ENCODE measurements around the gene LRP4.

Gene LRP4

GRCh38 chr11:46856605-46857343 is 61.6 kb downstream of the LRP4 start:
- Histone ChIP-seq H3K36me3 (ENCODE audit: control insufficient read depth in 2 of 2, insufficient read depth in 2 of 2, low read length in 2 of 2) (peaks cover 6 to 11% of the 10 kb centered on the region in 2 donors), H3K9ac (ENCODE audit: low read depth in 1 of 2, low read length in 2 of 2) (no peak overlapping the region), H3K27me3 (ENCODE audit: control insufficient read depth in 2 of 2, insufficient read depth in 2 of 2, low read length in 2 of 2) (no peaks in the 10 kb centered on the region), H3K4me3 (ENCODE audit: low read length in 2 of 2) (no peak overlapping the region), H3K4me1 (ENCODE audit: control insufficient read depth in 2 of 2, insufficient read depth in 2 of 2, low read length in 2 of 2) (no peaks in the 10 kb centered on the region), H3K9me3 (ENCODE audit: control insufficient read depth in 2 of 2, low read length in 2 of 2) (no peaks in the 10 kb centered on the region), H3K27ac (ENCODE audit: low read depth in 2 of 2, low read length in 2 of 2) (peak overlapping the region in 1 of 2 donors; percentile 23)

DNA sequence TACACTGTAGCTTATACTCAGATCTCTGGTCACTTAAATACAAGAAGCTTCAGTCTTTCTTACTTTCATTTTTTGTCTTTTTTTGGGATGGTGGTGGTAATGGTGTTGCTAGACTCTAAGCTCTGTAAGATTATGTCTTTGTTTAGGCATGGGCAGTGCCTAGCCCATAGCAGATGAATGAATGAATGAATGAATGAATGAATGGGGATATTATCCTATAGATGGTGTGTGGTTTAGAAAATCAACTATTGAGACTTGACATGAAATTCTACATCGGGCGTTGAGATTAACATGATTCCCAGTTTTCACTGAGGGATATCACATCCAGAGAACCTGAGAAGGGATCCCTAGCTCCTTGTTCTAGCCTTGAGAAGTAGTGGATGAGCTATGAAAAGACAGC is 62.5 kb downstream of the LRP4 start:
- Histone ChIP-seq H3K27me3 (ENCODE audit: control insufficient read depth in 2 of 2, insufficient read depth in 2 of 2, low read length in 2 of 2) (no peaks in the 10 kb centered on the region), H3K4me1 (ENCODE audit: control insufficient read depth in 2 of 2, insufficient read depth in 2 of 2, low read length in 2 of 2) (no peaks in the 10 kb centered on the region), H3K36me3 (ENCODE audit: control insufficient read depth in 2 of 2, insufficient read depth in 2 of 2, low read length in 2 of 2) (peaks cover 6 to 11% of the 10 kb centered on the region in 2 donors), H3K9ac (ENCODE audit: low read depth in 1 of 2, low read length in 2 of 2) (no peak overlapping the region), H3K9me3 (ENCODE audit: control insufficient read depth in 2 of 2, low read length in 2 of 2) (no peaks in the 10 kb centered on the region), H3K4me3 (ENCODE audit: low read length in 2 of 2) (no peak overlapping the region), H3K27ac (ENCODE audit: low read depth in 2 of 2, low read length in 2 of 2) (no peak overlapping the region)

GRCh38 chr11:46855167-46855566 is 63.2 kb downstream of the LRP4 start:
- no peaks in the 10 kb centered on the region for H3K27me3 ChIP-seq (ENCODE audit: control insufficient read depth in 2 of 2, insufficient read depth in 2 of 2, low read length in 2 of 2)
- no peak overlapping the region for H3K27ac ChIP-seq (ENCODE audit: low read depth in 2 of 2, low read length in 2 of 2)
- no peaks in the 10 kb centered on the region for H3K9me3 ChIP-seq (ENCODE audit: control insufficient read depth in 2 of 2, low read length in 2 of 2)
- H3K4me1 ChIP-seq (ENCODE audit: control insufficient read depth in 2 of 2, insufficient read depth in 2 of 2, low read length in 2 of 2), result no peaks in the 10 kb centered on the region
- no peak overlapping the region for H3K4me3 ChIP-seq (ENCODE audit: low read length in 2 of 2)
- H3K36me3 ChIP-seq (ENCODE audit: control insufficient read depth in 2 of 2, insufficient read depth in 2 of 2, low read length in 2 of 2), result peaks cover 6 to 11% of the 10 kb centered on the region in 2 donors
- H3K9ac ChIP-seq (ENCODE audit: low read depth in 1 of 2, low read length in 2 of 2), result no peak overlapping the region

- H3K36me3 ChIP-seq (ENCODE audit: control insufficient read depth in 2 of 2, insufficient read depth in 2 of 2, low read length in 2 of 2), result peaks cover 0 to 2% of the 10 kb centered on the region in 2 donors
- H3K27me3 ChIP-seq (ENCODE audit: control insufficient read depth in 2 of 2, insufficient read depth in 2 of 2, low read length in 2 of 2), result no peaks in the 10 kb centered on the region
Observed at GRCh38 chr11:46850829-46851380, 67.4 kb downstream of the LRP4 start.

GRCh38 chr11:46849631-46850030 is 68.7 kb downstream of the LRP4 start:
- Histone ChIP-seq H3K36me3 (ENCODE audit: control insufficient read depth in 2 of 2, insufficient read depth in 2 of 2, low read length in 2 of 2) (no peaks in the 10 kb centered on the region), H3K9me3 (ENCODE audit: control insufficient read depth in 2 of 2, low read length in 2 of 2) (no peaks in the 10 kb centered on the region), H3K27ac (ENCODE audit: low read depth in 2 of 2, low read length in 2 of 2) (no peak overlapping the region), H3K9ac (ENCODE audit: low read depth in 1 of 2, low read length in 2 of 2) (no peak overlapping the region), H3K4me1 (ENCODE audit: control insufficient read depth in 2 of 2, insufficient read depth in 2 of 2, low read length in 2 of 2) (peaks cover 1 to 9% of the 10 kb centered on the region in 2 donors), H3K27me3 (ENCODE audit: control insufficient read depth in 2 of 2, insufficient read depth in 2 of 2, low read length in 2 of 2) (no peaks in the 10 kb centered on the region), H3K4me3 (ENCODE audit: low read length in 2 of 2) (no peak overlapping the region)

More at GRCh38 chr11:46850829-46851380, 67.4 kb downstream of the LRP4 start:
- H3K27ac ChIP-seq (ENCODE audit: low read depth in 2 of 2, low read length in 2 of 2), result no peak overlapping the region
- H3K4me3 ChIP-seq (ENCODE audit: low read length in 2 of 2), result no peak overlapping the region
- H3K9ac ChIP-seq (ENCODE audit: low read depth in 1 of 2, low read length in 2 of 2), result no peak overlapping the region
- H3K9me3 ChIP-seq (ENCODE audit: control insufficient read depth in 2 of 2, low read length in 2 of 2), result no peaks in the 10 kb centered on the region
- H3K4me1 ChIP-seq (ENCODE audit: control insufficient read depth in 2 of 2, insufficient read depth in 2 of 2, low read length in 2 of 2), result no peaks in the 10 kb centered on the region

GRCh38 chr11:46846510-46846830 is 71.9 kb downstream of the LRP4 start:
- H3K27ac ChIP-seq (ENCODE audit: low read depth in 2 of 2, low read length in 2 of 2), result no peak overlapping the region
- peaks cover 4 to 9% of the 10 kb centered on the region in 2 donors for H3K4me1 ChIP-seq (ENCODE audit: control insufficient read depth in 2 of 2, insufficient read depth in 2 of 2, low read length in 2 of 2)
- H3K9me3 ChIP-seq (ENCODE audit: control insufficient read depth in 2 of 2, low read length in 2 of 2), result no peaks in the 10 kb centered on the region
- H3K27me3 ChIP-seq (ENCODE audit: control insufficient read depth in 2 of 2, insufficient read depth in 2 of 2, low read length in 2 of 2), result no peaks in the 10 kb centered on the region
- H3K9ac ChIP-seq (ENCODE audit: low read depth in 1 of 2, low read length in 2 of 2), result peak overlapping the region; percentile 72 to 74
- no peaks in the 10 kb centered on the region for H3K36me3 ChIP-seq (ENCODE audit: control insufficient read depth in 2 of 2, insufficient read depth in 2 of 2, low read length in 2 of 2)
- peak overlapping the region; percentile 79 to 92 for H3K4me3 ChIP-seq (ENCODE audit: low read length in 2 of 2)

- Histone ChIP-seq H3K27ac (ENCODE audit: low read depth in 2 of 2, low read length in 2 of 2) (peak within 1 kb of the TSS; percentile 82 to 85), H3K4me1 (ENCODE audit: control insufficient read depth in 2 of 2, insufficient read depth in 2 of 2, low read length in 2 of 2) (peaks cover 4 to 9% of the 10 kb centered on the region in 2 donors), H3K9me3 (ENCODE audit: control insufficient read depth in 2 of 2, low read length in 2 of 2) (no peaks in the 10 kb centered on the region), H3K27me3 (ENCODE audit: control insufficient read depth in 2 of 2, insufficient read depth in 2 of 2, low read length in 2 of 2) (no peaks in the 10 kb centered on the region), H3K9ac (ENCODE audit: low read depth in 1 of 2, low read length in 2 of 2) (peak within 1 kb of the TSS; percentile 74 to 90), H3K4me3 (ENCODE audit: low read length in 2 of 2) (peak within 1 kb of the TSS; percentile 79 to 92), H3K36me3 (ENCODE audit: control insufficient read depth in 2 of 2, insufficient read depth in 2 of 2, low read length in 2 of 2) (no peaks in the 10 kb centered on the region)
Observed at GRCh38 chr11:46845740-46846509, 72.4 kb downstream of the LRP4 start, which contains the start of gene CKAP5. Gene CKAP5, minus strand, starts transcription at chr11:46846280. Its CDS starts 25,049 bp downstream, at chr11:46821231.

- Histone ChIP-seq H3K4me3 (ENCODE audit: low read length in 2 of 2) (peak overlapping the region; percentile 79 to 92), H3K9me3 (ENCODE audit: control insufficient read depth in 2 of 2, low read length in 2 of 2) (no peaks in the 10 kb centered on the region), H3K27me3 (ENCODE audit: control insufficient read depth in 2 of 2, insufficient read depth in 2 of 2, low read length in 2 of 2) (no peaks in the 10 kb centered on the region), H3K4me1 (ENCODE audit: control insufficient read depth in 2 of 2, insufficient read depth in 2 of 2, low read length in 2 of 2) (peaks cover 4 to 9% of the 10 kb centered on the region in 2 donors), H3K27ac (ENCODE audit: low read depth in 2 of 2, low read length in 2 of 2) (peak overlapping the region; percentile 82 to 85), H3K36me3 (ENCODE audit: control insufficient read depth in 2 of 2, insufficient read depth in 2 of 2, low read length in 2 of 2) (no peaks in the 10 kb centered on the region), H3K9ac (ENCODE audit: low read depth in 1 of 2, low read length in 2 of 2) (peak overlapping the region; percentile 74 to 90)
Observed at GRCh38 chr11:46845440-46845739, 73.0 kb downstream of the LRP4 start.

DNA sequence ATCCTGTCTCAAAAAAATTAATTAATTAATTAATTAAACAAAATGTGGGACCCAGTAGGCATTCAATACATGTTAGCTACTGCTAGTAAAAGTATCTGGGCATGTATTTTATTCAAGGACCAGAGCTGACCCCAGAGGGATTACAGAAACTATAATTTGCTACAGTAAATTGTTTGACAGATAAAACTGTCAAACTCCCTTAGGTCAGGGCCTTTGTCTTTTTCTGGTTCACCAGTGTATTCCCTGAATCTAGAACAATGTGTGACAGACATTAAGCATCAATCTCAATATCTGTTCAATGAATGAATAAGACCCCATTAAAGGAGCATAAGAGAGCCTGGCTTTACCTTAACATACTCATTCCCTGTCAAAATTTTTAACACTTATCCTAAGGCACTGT is 78.2 kb downstream of the LRP4 start:
- Histone ChIP-seq H3K9ac (ENCODE audit: low read depth in 1 of 2, low read length in 2 of 2) (no peak overlapping the region), H3K36me3 (ENCODE audit: control insufficient read depth in 2 of 2, insufficient read depth in 2 of 2, low read length in 2 of 2) (no peaks in the 10 kb centered on the region), H3K9me3 (ENCODE audit: control insufficient read depth in 2 of 2, low read length in 2 of 2) (no peaks in the 10 kb centered on the region), H3K27ac (ENCODE audit: low read depth in 2 of 2, low read length in 2 of 2) (no peak overlapping the region), H3K27me3 (ENCODE audit: control insufficient read depth in 2 of 2, insufficient read depth in 2 of 2, low read length in 2 of 2) (no peaks in the 10 kb centered on the region), H3K4me3 (ENCODE audit: low read length in 2 of 2) (no peak overlapping the region), H3K4me1 (ENCODE audit: control insufficient read depth in 2 of 2, insufficient read depth in 2 of 2, low read length in 2 of 2) (peaks cover 4 to 5% of the 10 kb centered on the region in 2 donors)

DNA sequence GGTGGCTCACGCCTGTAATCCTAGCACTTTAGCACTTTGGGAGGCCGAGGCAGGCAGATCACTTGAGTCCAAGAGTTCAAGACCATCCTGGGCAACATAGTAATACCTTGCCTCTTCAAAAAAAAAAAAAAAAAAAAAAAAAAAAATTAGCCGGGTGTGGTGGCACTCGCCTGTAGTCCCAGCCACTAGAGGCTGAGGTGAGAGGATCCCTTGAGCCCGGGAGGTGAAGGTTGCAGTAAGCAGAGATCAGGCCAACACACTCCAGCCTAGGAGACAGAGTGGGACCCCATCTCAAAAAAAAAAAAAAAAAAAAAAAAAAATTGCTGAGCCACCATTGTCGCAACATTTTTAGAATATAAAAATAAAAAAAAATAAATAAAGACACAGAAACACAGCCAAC is 79.8 kb downstream of the LRP4 start:
- Histone ChIP-seq H3K9me3 (ENCODE audit: control insufficient read depth in 2 of 2, low read length in 2 of 2) (no peaks in the 10 kb centered on the region), H3K36me3 (ENCODE audit: control insufficient read depth in 2 of 2, insufficient read depth in 2 of 2, low read length in 2 of 2) (no peaks in the 10 kb centered on the region), H3K27me3 (ENCODE audit: control insufficient read depth in 2 of 2, insufficient read depth in 2 of 2, low read length in 2 of 2) (no peaks in the 10 kb centered on the region), H3K4me3 (ENCODE audit: low read length in 2 of 2) (no peak overlapping the region), H3K9ac (ENCODE audit: low read depth in 1 of 2, low read length in 2 of 2) (no peak overlapping the region), H3K27ac (ENCODE audit: low read depth in 2 of 2, low read length in 2 of 2) (no peak overlapping the region), H3K4me1 (ENCODE audit: control insufficient read depth in 2 of 2, insufficient read depth in 2 of 2, low read length in 2 of 2) (no peaks in the 10 kb centered on the region)
